HL-60 (cell line): ENCODE results near the gene ARHGAP23.
A peak's percentile ranks its signal among the peaks of the same experiment; 100 is the strongest.

Source experiments
- DNase-seq, 2 experiments: peaks; one replicate each; pipeline ENCODE4 v3.0.0-alpha.2; 2010 to 2020; ENCODE audit warnings: low read depth in 1 of 2, low spot score in 1 of 2
- H3K27ac ChIP-seq: fragments of 250-450 bp; sonication (Bioruptor Pico); replicated peaks from 2 replicates; pipeline ENCODE4 v1.5.1; 2020; ENCODE audit warnings: mild to moderate bottlenecking, moderate library complexity
- H3K27me3 ChIP-seq: fragments of 250-450 bp; sonication (Bioruptor Pico); 2 replicates; pipeline ENCODE4 v1.5.1; 2021; ENCODE audit warnings: mild to moderate bottlenecking, moderate library complexity; ENCODE audit not compliant: insufficient read depth, poor library complexity, severe bottlenecking
- H3K4me3 ChIP-seq: replicated peaks from 2 replicates; pipeline ENCODE4 v1.5.1; 2011; ENCODE audit warnings: mild to moderate bottlenecking, control low read depth, low read length; ENCODE audit not compliant: insufficient read depth
- CTCF ChIP-seq: IDR thresholded peaks from one replicate; pipeline ENCODE4 v1.5.1; 2011; ENCODE audit warnings: low read length, control low read depth, inconsistent platforms; ENCODE audit not compliant: insufficient read depth
- GABPA ChIP-seq: IDR thresholded peaks from 2 replicates; pipeline ENCODE4 v1.6.1; 2012; ENCODE audit warnings: low read depth
- POLR2AphosphoS5 ChIP-seq: IDR thresholded peaks from 2 replicates; pipeline ENCODE4 v1.6.1; 2012; ENCODE audit warnings: low read depth
- REST ChIP-seq: IDR thresholded peaks from 2 replicates; pipeline ENCODE4 v1.6.1; 2012; ENCODE audit warnings: low read depth; ENCODE audit not compliant: insufficient replicate concordance
- SPI1 ChIP-seq: IDR thresholded peaks from 2 replicates; pipeline ENCODE4 v1.6.1; 2012; ENCODE audit warnings: low read depth, mild to moderate bottlenecking, borderline replicate concordance

The ARHGAP23 gene

GRCh38 chr17:38508954-38509771, 80.9 kb downstream of the ARHGAP23 start:
- H3K27me3 ChIP-seq: no peaks in the 10 kb centered on the region
- H3K4me3 ChIP-seq: no peak overlapping the region
- TF ChIP-seq REST (no peak), CTCF (peak; percentile 51), SPI1 (no peak), GABPA (no peak)
- peak; percentile 22 to 42 for DNase-seq
- no peak overlapping the region for H3K27ac ChIP-seq

- Histone ChIP-seq H3K4me3 (no peak overlapping the region), H3K27me3 (no peaks in the 10 kb centered on the region), H3K27ac (no peak overlapping the region)
- DNase-seq: no peak
- TF ChIP-seq GABPA (no peak), CTCF (no peak), REST (no peak), SPI1 (no peak), POLR2AphosphoS5 (no peak)
These were observed 81.6 kb downstream of the ARHGAP23 start for GRCh38 chr17:38509772-38510420.

GRCh38 chr17:38510421-38511149, 82.3 kb downstream of the ARHGAP23 start:
- DNase-seq: no peak
- H3K4me3 ChIP-seq: no peak overlapping the region
- H3K27me3 ChIP-seq: no peaks in the 10 kb centered on the region
- no peak overlapping the region for H3K27ac ChIP-seq
- TF ChIP-seq CTCF (no peak), POLR2AphosphoS5 (no peak), SPI1 (no peak), REST (no peak), GABPA (no peak)
